Astrocyte (in vitro differentiated cells and primary cell): Measurements from ENCODE around the gene METTL15. TPM values are rescaled to one million over a fixed set of nuclear protein-coding genes. Genes with fewer than 3 reads are reported as not detected.

Source experiments
- DNase-seq: peaks from one replicate; pipeline ENCODE4 v3.0.0-alpha.2; 2010; ENCODE audit warnings: low read depth
- FAIRE-seq: peaks from 2 replicates; lab custom pipeline; 2011; peaks lifted over from hg19 to GRCh38; lab: Jason Lieb, UNC
- H2AFZ ChIP-seq: 2 replicates; pipeline ENCODE4 v1.6.0; 2012; ENCODE audit warnings: low read depth, low read length, inconsistent platforms
- H3K27ac ChIP-seq: 2 replicates; pipeline ENCODE4 v1.5.1; 2011; ENCODE audit warnings: low read depth, low read length, inconsistent platforms
- H3K27me3 ChIP-seq: 2 replicates; pipeline ENCODE4 v1.6.0; 2011; ENCODE audit warnings: low read length, inconsistent platforms; ENCODE audit not compliant: insufficient read depth
- H3K36me3 ChIP-seq: 2 replicates; pipeline ENCODE4 v1.5.1; 2011; ENCODE audit warnings: low read length, inconsistent platforms; ENCODE audit not compliant: insufficient read depth
- H3K4me1 ChIP-seq: 2 replicates; pipeline ENCODE4 v1.5.1; 2011; ENCODE audit warnings: low read length, inconsistent platforms; ENCODE audit not compliant: insufficient read depth
- H3K4me2 ChIP-seq: 2 replicates; pipeline ENCODE4 v1.6.0; 2012; ENCODE audit warnings: low read length, inconsistent platforms
- H3K4me3 ChIP-seq: 2 replicates; pipeline ENCODE4 v1.5.1; 2011; ENCODE audit warnings: low read depth, mild to moderate bottlenecking, low read length, inconsistent platforms; ENCODE audit not compliant: insufficient read depth
- H3K79me2 ChIP-seq: 2 replicates; pipeline ENCODE4 v1.6.0; 2012; ENCODE audit warnings: mild to moderate bottlenecking, low read length, inconsistent platforms; ENCODE audit not compliant: insufficient read depth
- H3K9ac ChIP-seq: 2 replicates; pipeline ENCODE4 v1.6.0; 2012; ENCODE audit warnings: mild to moderate bottlenecking, low read length, inconsistent platforms
- H3K9me3 ChIP-seq: 2 replicates; pipeline ENCODE4 v1.5.1; 2012; ENCODE audit warnings: low read depth, mild to moderate bottlenecking, low read length, inconsistent platforms; ENCODE audit not compliant: insufficient read depth
- H4K20me1 ChIP-seq: 2 replicates; pipeline ENCODE4 v1.6.0; 2012; ENCODE audit warnings: low read length, inconsistent platforms; ENCODE audit not compliant: insufficient read depth
- H3K27ac Mint-ChIP-seq: one replicate; pipeline ENCODE4 v1.8.0; 2021; ENCODE audit warnings: mild to moderate bottlenecking, mixed read lengths; ENCODE audit not compliant: unreplicated experiment
- H3K27me3 Mint-ChIP-seq: one replicate; pipeline ENCODE4 v1.8.0; 2021; ENCODE audit warnings: low read depth, mixed read lengths; ENCODE audit not compliant: unreplicated experiment
- H3K36me3 Mint-ChIP-seq: one replicate; pipeline ENCODE4 v1.8.0; 2021; ENCODE audit warnings: low read depth, mixed read lengths; ENCODE audit not compliant: unreplicated experiment
- H3K4me1 Mint-ChIP-seq: one replicate; pipeline ENCODE4 v1.8.0; 2021; ENCODE audit warnings: low read depth, mixed read lengths; ENCODE audit not compliant: unreplicated experiment
- H3K4me3 Mint-ChIP-seq: one replicate; pipeline ENCODE4 v1.8.0; 2021; ENCODE audit warnings: mild to moderate bottlenecking, moderate library complexity, mixed read lengths; ENCODE audit not compliant: unreplicated experiment
- H3K9me3 Mint-ChIP-seq: one replicate; pipeline ENCODE4 v1.8.0; 2021; ENCODE audit warnings: mild to moderate bottlenecking, mixed read lengths; ENCODE audit not compliant: unreplicated experiment
- EZH2 ChIP-seq: IDR thresholded peaks from 2 replicates; pipeline ENCODE4 v1.6.1; 2012; ENCODE audit warnings: mild to moderate bottlenecking, low read length, inconsistent platforms; ENCODE audit not compliant: insufficient read depth
- total RNA-seq: library from RNA; stranded (reverse); gene quantifications from 2 replicates; pipeline ENCODE4 v1.2.1, GENCODE V29; 2021
- TF ChIP-seq, protein P1 (sequence below): IDR thresholded peaks from 2 replicates; pipeline ENCODE4 v1.5.1; 2011; ENCODE audit warnings: low read depth, mild to moderate bottlenecking, inconsistent platforms, low read length, moderate library complexity; ENCODE audit not compliant: insufficient read depth

The METTL15 gene
- total RNA-seq, 1 donor from 2014 or later, result 10.8 TPM

DNA sequence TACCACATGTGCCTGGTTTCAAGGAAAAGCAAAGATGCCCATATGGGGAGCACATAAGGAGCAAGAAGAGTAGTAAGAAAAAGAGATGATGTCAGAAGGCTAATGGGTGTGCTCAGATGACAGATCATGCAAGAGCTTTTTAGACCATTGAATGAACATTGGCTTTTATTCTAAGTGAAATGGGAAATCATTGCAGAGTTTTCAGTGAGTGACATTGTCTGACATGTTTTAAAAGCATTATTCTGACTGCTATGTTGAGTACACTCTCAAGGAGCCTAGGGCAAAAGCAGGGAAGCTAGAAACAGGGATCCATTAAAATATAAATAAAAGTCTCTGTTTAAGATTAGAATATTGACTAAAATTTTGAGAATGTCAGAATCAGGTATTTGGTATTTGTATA, 133.6 kb downstream of the METTL15 start:
- no peak overlapping the region for H3K27ac Mint-ChIP-seq
- no peak overlapping the region for H3K4me3 Mint-ChIP-seq
- no peak overlapping the region for H3K4me3 ChIP-seq
- no peaks in the 10 kb centered on the region for H4K20me1 ChIP-seq
- no peak overlapping the region for H3K4me2 ChIP-seq
- no peak for TF ChIP-seq EZH2
- TF ChIP-seq, protein P1, sequence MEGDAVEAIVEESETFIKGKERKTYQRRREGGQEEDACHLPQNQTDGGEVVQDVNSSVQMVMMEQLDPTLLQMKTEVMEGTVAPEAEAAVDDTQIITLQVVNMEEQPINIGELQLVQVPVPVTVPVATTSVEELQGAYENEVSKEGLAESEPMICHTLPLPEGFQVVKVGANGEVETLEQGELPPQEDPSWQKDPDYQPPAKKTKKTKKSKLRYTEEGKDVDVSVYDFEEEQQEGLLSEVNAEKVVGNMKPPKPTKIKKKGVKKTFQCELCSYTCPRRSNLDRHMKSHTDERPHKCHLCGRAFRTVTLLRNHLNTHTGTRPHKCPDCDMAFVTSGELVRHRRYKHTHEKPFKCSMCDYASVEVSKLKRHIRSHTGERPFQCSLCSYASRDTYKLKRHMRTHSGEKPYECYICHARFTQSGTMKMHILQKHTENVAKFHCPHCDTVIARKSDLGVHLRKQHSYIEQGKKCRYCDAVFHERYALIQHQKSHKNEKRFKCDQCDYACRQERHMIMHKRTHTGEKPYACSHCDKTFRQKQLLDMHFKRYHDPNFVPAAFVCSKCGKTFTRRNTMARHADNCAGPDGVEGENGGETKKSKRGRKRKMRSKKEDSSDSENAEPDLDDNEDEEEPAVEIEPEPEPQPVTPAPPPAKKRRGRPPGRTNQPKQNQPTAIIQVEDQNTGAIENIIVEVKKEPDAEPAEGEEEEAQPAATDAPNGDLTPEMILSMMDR, result no peak
- H3K36me3 Mint-ChIP-seq, result peaks cover 7% of the 10 kb centered on the region
- H3K4me1 ChIP-seq, result no peaks in the 10 kb centered on the region
- no peaks in the 10 kb centered on the region for H3K27me3 ChIP-seq
- no peak for DNase-seq
- H3K27ac ChIP-seq, result no peak overlapping the region
- no peaks in the 10 kb centered on the region for H3K9me3 ChIP-seq
- H3K4me1 Mint-ChIP-seq, result peaks cover 8% of the 10 kb centered on the region
- H3K79me2 ChIP-seq, result no peaks in the 10 kb centered on the region
- no peak overlapping the region for H2AFZ ChIP-seq
- no peak for FAIRE-seq
- H3K9me3 Mint-ChIP-seq, result peaks cover 9% of the 10 kb centered on the region
- no peaks in the 10 kb centered on the region for H3K36me3 ChIP-seq
- H3K27me3 Mint-ChIP-seq, result no peaks in the 10 kb centered on the region
- H3K9ac ChIP-seq, result no peak overlapping the region

DNA sequence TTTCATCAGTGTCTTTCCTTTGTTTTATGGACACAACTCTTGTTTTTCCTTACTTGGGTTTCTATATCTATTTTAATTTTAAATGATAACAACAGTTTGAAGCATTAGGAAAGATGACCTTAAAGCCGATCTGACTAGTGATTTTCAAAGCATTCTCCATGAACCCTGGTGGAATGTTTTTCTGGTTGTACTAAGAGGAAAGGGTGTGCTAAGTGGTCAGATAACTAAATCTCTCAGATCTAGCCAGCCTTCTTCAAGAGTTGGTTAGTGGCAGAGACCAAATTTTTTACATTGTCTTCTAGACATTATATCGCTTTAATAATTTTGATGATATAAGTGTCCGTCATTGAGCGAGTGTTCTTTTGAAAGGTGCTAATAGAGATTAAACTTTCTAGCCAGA, 134.4 kb downstream of the METTL15 start:
- Mint-ChIP-seq H3K36me3 (peaks cover 3% of the 10 kb centered on the region), H3K4me3 (no peak overlapping the region), H3K9me3 (peaks cover 5% of the 10 kb centered on the region), H3K4me1 (peaks cover 8% of the 10 kb centered on the region), H3K27me3 (no peaks in the 10 kb centered on the region), H3K27ac (no peak overlapping the region)
- H3K36me3 ChIP-seq, result no peaks in the 10 kb centered on the region
- H4K20me1 ChIP-seq, result no peaks in the 10 kb centered on the region
- no peak overlapping the region for H3K27ac ChIP-seq
- no peak for FAIRE-seq
- no peak overlapping the region for H3K9ac ChIP-seq
- peak; percentile 22 for DNase-seq
- no peaks in the 10 kb centered on the region for H3K79me2 ChIP-seq
- H3K9me3 ChIP-seq, result no peaks in the 10 kb centered on the region
- TF ChIP-seq, protein P1, result no peak
- no peak for TF ChIP-seq EZH2
- no peak overlapping the region for H2AFZ ChIP-seq
- H3K27me3 ChIP-seq, result no peaks in the 10 kb centered on the region
- no peaks in the 10 kb centered on the region for H3K4me1 ChIP-seq
- H3K4me2 ChIP-seq, result no peak overlapping the region
- H3K4me3 ChIP-seq, result no peak overlapping the region

DNA sequence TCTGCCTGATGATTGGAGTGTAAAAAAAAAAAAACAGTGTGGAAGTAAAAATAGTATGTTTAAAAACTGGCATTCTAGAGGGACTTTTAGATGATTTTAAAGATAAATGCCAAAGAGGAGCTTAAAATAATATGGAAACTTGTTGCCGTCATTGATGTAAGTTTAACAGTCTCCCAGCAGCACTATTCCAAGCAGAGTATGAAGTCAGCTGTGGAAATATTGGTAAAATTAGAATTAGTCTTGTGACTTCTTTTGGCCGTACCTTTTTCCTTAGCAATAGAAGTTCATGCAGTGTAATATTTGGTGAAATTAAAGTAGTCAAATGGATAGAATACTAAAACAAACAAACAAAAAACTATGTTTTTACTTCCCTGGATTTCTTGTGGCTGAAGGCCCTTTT, 134.9 kb downstream of the METTL15 start:
- H3K9me3 Mint-ChIP-seq, result peaks cover 4% of the 10 kb centered on the region
- no peak overlapping the region for H3K4me3 ChIP-seq
- no peak overlapping the region for H2AFZ ChIP-seq
- FAIRE-seq, result no peak
- H3K4me2 ChIP-seq, result no peak overlapping the region
- no peak overlapping the region for H3K27ac Mint-ChIP-seq
- H3K36me3 Mint-ChIP-seq, result peaks cover 3% of the 10 kb centered on the region
- no peak overlapping the region for H3K4me3 Mint-ChIP-seq
- H3K36me3 ChIP-seq, result no peaks in the 10 kb centered on the region
- H3K79me2 ChIP-seq, result no peaks in the 10 kb centered on the region
- H3K27me3 ChIP-seq, result no peaks in the 10 kb centered on the region
- TF ChIP-seq EZH2, result no peak
- TF ChIP-seq, protein P1, result no peak
- H3K4me1 ChIP-seq, result no peaks in the 10 kb centered on the region
- H3K9ac ChIP-seq, result no peak overlapping the region
- H3K4me1 Mint-ChIP-seq, result peaks cover 8% of the 10 kb centered on the region
- H3K27ac ChIP-seq, result no peak overlapping the region
- H3K9me3 ChIP-seq, result no peaks in the 10 kb centered on the region
- no peaks in the 10 kb centered on the region for H3K27me3 Mint-ChIP-seq
- no peaks in the 10 kb centered on the region for H4K20me1 ChIP-seq
- no peak for DNase-seq
